Smooth muscle cell of the brain vasculature (primary cell): ENCODE data around the gene EMC1.
A peak's percentile ranks its signal among the peaks of the same experiment; 100 is the strongest.
"Not testable (repeated sequence)": the region's sequence is repeated elsewhere in the genome, so short reads cannot be mapped to it uniquely, and the experiment has no call there.

ENCODE experiments used
- DNase-seq: peaks from one replicate; pipeline ENCODE4 v3.0.0-alpha.2; 2012; ENCODE audit warnings: low read depth, low spot score

Gene EMC1

DNA sequence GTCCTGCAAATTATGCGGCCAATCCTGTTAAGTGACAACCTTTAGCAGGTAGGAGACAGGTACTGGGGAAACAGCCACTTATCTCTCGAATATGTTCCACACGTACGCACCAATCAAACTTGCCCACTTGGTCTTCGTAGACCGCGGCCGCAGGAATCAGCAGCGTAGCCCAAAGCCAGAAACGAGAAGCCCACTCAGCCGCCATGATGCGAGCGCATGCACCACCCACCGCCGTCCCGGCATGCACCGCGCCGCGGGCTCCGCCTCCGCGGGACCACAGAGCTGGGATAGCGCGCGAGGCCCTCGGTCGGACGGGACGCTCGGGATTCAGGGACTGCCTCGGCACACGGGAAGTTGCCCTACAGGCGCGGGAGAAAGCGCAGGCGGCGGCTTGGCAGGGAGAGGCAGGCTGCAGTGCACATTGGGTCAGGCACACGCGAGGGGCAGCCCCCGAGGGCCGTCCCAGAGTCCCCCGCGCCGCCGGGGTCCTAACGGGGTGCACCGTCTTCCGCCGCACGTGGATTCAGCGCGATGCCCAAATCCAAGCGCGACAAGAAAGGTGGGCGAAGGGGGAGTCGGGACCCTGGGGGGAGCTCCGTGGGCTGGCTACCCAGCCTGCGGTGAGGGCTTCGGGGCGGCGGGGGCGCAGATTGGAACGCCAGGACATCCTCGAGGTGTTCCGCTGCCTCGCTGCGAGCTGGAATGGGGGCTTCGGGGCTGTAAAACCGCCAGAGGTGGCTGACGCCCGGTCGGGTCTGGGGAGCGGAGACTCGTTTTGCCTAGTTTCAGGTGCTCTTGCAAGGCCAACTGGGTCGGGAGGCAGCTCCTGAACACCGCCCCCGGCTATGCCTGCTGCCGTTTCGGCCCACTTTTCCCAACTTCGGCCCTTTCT, at the start of gene EMC1, which contains the start of gene MRTO4:
EMC1 (minus strand) TSS at position 220 of the 892 bp plus-strand sequence; CDS start at position 205, 15 bp downstream.
MRTO4 (plus strand) TSS at position 501 of the 892 bp plus-strand sequence; CDS start at position 532, 31 bp downstream.
- peak; percentile 26 for DNase-seq

DNA sequence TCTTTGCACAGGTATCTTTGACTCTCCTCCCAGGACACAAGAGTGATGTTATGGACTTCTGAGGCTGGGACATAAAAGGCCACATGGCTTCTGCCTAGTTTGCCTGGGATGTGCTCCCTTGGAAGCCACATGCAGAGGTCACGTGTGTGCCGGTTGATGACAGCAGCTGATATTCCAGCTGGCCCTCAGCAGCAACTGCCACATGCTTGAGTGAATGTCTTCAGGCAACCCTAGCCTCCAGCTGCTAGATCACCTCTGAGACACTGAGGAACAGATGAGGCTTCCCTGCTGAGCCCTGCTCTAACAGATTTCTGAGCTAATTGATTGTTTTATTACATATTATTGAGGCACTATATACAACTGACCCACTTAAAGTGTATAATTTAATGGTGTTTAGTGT, 48.9 kb upstream of the EMC1 start:
- DNase-seq: no peak

DNA sequence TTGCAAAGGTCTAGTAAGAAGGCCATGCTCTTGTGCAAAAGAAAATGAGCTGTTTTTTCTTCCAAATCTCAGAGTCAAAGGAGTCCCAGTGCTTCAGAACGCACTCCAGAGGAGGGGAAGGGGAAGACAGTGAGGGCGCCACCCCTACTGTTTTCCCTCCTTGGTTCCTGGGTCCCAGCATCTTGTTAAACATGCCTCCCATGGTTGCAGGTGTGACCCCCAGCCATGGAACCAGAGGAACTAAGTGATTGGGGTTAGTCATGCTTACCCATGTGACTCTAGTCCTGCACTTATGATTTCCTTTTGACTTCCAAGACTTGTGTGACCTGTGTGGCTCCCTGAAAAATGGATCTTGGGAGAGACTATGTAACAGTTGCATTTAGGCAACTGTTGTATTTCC, 43.3 kb upstream of the EMC1 start:
- no peak for DNase-seq

GRCh38 chr1:19289244-19289643, 37.9 kb upstream of the EMC1 start:
- DNase-seq: no peak

- DNase-seq: not testable (repeated sequence)
These were observed 37.3 kb upstream of the EMC1 start, which contains the start of gene AKR7A3 for GRCh38 chr1:19288324-19289241. TSS of gene AKR7A3 (minus strand) at chr1:19288770. CDS start at chr1:19288709, 61 bp downstream.

DNA sequence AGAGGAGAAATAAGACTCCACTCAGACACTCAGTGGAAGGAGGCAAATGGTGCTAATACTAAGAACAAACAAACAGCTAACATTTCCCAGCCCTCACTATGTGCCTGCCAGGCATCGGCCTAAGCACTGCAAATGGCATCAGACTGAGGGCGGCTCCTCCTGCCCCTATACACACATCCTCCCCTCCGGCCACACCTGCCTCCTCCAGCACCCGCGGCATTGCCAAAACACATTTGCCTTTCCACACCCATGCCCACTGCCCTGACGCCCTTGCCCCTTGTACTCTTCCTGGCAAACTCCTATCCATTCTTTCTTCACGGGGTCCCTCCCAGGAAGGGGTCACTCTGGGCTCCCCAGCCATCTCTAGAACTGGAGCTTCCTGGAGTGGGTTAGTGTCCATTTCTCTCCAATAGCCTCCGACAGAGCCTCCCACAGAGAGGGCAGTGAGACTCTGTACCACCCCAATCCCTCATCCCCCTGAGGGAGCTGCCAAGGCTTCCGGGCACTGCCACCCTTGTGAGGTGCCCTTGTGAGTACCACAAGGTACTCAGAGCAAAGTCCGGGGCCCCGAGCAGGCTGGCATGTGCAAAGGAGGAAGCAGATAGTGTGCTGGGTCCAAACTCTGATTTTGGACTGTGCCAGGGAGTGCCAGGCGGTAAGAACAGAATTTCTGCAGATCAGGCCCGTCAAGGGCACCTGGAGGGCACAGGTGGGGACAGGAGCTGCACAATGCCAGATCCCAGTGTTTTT, 36.3 kb upstream of the EMC1 start:
- DNase-seq: no peak

DNA sequence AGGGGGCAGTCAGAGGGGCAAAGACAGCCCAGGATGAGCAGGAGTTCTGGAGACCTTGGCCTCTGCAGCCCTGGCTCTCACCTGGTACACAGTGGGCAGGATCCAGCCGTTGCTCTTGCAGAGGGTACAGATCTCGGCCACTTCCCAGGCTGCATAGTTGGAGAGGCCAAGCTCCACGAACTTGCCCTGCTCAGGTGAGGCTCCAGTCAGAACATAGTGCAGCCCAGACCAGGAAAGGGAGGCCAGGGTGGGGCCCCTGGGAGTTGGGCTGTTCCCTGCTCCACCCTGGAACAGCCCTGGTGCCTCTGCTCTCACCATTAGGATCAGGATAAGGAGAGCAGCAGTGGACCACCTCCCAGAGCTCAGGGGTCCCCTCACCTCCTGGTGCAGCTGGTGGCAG, 34.5 kb upstream of the EMC1 start:
- DNase-seq: not testable (repeated sequence)

GRCh38 chr1:19285366-19285765, 34.0 kb upstream of the EMC1 start:
- DNase-seq: not testable (repeated sequence)

- DNase-seq: no peak
These were observed 33.6 kb upstream of the EMC1 start for GRCh38 chr1:19284881-19285280.

DNA sequence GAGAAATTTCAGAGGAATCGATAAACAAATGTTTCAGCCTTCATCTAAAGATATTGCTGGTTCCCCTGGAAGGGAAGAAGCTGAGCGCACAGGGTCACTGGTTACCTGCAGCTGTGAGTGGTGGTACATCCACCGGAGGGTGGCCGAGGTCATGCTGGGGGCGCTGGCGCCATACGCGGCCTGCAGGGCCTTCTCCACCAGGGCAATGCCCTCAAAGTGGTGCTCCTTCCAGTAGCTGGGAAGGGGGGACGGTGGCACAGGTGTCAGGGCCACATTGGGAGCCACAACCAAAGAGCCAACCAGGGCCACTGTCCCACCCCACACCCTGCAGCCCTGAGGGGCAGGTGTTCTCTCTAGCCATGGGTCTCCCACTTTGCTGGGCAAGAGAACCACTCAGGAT, 32.6 kb upstream of the EMC1 start:
- no peak for DNase-seq

- DNase-seq: no peak
These were observed 23.3 kb upstream of the EMC1 start for GRCh38 chr1:19274636-19275035.

DNA sequence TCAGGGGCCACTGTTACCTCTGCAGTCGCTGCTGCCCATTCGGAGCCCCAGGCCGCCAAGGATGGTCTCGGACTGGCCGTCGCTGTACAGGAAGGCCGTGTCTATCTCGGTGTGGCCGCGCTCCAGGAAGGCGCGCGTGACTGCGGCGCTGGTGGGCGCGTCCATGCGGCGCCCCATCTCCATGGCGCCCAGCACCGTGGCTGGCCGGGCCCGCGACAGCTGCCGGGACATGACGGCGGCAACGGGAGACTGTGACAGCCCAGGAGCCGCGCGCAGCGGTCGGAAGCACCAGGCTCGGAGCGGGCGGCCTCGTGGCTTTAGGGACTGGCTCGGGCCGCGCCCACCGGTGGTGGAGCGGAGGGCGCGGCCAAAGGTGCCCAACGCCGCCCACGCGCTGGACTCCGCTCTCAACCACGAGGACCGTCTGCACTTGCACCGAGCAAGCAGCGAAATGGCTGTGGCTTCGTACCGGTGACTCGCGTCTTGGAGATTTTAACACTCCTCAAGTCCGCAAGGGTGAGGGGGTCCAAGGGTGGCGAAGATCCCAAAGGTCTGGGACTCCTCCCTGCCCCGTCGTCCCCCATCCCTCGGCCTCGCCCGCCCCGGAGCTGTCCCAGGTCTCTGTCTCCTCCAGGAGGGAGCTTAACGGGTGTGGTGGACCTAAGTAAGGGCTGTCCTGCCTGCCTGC, 22.7 kb upstream of the EMC1 start:
- DNase-seq: not testable (repeated sequence)

GRCh38 chr1:19273106-19273843, 22.0 kb upstream of the EMC1 start:
- DNase-seq: no peak

- no peak for DNase-seq
These were observed 20.7 kb upstream of the EMC1 start for GRCh38 chr1:19272064-19272463.

DNA sequence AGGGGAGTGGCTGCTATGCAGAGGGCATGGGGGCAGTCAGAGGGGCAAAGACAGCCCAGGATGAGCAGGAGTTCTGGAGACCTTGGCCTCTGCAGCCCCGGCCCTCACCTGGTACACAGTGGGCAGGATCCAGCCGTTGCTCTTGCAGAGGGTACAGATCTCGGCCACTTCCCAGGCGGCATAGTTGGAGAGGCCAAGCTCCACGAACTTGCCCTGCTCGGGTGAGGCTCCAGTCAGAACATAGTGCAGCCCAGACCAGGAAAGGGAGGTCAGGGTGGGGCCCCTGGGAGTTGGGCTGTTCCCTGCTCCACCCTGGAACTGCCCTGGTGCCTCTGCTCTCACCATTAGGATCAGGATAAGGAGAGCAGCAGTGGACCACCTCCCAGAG, 19.0 kb upstream of the EMC1 start:
- not testable (repeated sequence) for DNase-seq

DNA sequence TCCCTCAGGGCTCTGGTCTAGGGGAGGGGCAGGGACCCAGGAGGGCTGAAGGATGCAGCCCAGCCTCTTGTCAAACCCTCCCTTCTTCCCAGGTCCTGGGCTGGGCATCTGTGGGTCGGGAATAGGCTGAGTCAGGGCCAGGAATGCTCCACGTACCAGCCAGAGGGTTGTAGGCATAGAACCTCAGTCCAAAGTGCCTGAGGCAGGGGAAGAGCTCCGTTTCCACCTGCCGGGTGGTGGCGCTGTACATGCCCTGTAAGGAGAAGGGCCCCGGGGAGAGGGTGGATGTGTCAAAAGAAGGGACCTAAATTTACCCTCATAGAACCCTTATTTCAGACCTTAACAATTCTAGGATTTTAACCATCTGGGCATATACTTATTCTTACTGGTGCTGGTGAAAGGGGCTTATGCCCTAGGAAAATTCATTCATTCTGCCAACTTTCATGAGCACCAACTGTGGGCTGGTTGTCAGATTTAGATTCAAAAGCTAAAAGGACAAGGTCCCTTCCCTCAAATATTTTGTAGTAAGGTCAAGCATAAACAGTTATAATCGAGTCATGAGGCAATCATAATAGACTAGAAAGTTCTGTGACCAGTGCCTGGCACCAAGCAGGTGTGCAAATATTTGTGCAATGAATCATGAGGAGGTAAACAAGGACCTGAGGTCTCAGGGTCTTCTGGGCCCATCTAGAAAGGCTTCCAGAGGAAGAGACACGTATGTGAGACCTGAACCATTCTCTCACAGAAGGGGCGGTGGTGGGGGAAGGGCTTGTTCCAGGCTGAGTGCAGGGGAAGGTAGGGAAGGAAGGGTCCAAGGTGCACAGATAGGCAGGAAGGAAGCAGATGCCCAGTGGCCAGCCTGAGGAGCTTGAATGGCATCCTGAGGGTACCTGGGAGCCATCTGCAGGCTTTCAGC, 18.4 kb upstream of the EMC1 start:
- not testable (repeated sequence) for DNase-seq

DNA sequence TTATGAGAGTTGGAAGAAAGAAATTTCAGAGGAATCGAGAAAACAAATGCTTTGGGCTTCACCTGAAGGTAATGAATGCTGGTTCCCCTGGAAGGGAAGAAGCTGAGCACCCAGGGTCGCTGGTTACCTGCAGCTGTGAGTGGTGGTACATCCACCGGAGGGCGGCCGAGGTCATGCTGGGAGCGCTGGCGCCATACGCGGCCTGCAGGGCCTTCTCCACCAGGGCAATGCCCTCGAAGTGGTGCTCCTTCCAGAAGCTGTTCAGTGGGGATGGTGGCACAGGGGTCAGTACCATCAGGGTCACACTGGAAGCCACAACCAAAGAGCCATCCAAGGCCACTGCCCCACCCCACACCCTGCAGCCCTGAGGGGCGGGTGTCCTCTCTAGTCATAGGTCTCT, 17.1 kb upstream of the EMC1 start:
- DNase-seq: no peak

DNA sequence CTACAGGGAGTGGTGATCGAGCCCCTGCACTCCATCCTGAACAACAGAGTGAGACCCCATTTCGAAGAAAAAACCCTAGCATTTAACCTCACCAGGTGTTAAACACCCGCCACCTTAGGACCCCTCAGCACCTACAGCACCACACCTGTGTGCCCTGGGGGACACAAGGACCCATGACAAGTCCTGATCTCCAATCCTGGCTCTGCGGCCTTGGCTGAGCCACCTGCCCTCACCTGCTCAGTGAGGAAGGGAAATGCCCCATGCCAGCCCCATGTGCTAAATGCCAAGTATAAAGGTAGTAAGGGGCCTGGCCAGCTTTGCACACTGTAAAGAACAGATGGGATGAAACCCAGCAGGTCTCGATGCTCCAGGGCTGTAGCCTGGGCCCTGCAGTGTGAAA, 11.4 kb upstream of the EMC1 start:
- DNase-seq: no peak

- DNase-seq: no peak
These were observed 10.7 kb upstream of the EMC1 start for GRCh38 chr1:19262047-19262446.
